ENCODE results near the gene MUC20.
A peak's percentile ranks its signal among the peaks of the same experiment; 100 is the strongest.
"Not testable (repeated sequence)": the region's sequence is repeated elsewhere in the genome, so short reads cannot be mapped to it uniquely, and the experiment has no call there.

Gene MUC20, protein sequence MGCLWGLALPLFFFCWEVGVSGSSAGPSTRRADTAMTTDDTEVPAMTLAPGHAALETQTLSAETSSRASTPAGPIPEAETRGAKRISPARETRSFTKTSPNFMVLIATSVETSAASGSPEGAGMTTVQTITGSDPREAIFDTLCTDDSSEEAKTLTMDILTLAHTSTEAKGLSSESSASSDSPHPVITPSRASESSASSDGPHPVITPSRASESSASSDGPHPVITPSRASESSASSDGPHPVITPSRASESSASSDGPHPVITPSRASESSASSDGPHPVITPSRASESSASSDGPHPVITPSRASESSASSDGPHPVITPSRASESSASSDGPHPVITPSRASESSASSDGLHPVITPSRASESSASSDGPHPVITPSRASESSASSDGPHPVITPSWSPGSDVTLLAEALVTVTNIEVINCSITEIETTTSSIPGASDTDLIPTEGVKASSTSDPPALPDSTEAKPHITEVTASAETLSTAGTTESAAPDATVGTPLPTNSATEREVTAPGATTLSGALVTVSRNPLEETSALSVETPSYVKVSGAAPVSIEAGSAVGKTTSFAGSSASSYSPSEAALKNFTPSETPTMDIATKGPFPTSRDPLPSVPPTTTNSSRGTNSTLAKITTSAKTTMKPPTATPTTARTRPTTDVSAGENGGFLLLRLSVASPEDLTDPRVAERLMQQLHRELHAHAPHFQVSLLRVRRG

DNA sequence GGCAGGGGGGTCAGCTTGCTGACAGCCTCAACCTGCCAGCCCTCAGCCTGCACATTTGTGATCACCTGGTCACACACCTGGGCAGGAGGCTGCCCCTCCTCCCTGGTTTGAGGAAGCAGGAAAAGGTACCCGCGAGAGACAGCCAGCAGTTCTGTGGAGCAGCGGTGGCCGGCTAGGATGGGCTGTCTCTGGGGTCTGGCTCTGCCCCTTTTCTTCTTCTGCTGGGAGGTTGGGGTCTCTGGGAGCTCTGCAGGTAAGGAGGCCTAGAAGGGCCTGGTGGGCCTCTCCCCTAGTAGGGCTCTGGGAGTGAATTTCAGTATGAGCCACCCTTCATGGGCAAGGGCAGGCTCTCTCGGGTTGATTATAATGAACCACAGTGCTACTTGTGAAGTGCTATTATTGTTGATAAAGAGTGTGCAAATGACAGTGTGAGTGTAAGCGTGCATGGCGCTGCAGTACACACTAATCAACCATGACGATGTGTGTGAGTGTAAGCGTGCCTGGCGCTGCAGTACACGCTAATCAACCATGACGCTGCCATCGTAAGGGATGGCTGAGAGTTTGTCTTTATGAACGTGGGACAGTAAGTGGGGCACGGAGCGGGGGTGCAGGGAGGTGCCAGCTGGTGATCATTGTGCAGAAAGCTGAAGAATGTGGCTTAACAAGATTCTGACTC lies at the start of gene MUC20:
Gene MUC20, plus strand, starts transcription at position 148 of the 676 bp plus-strand sequence. Its CDS starts 30 bp downstream, at position 178.
- not testable (repeated sequence) for FAIRE-seq; DNase-seq (ENCODE audit: low spot score)

DNA sequence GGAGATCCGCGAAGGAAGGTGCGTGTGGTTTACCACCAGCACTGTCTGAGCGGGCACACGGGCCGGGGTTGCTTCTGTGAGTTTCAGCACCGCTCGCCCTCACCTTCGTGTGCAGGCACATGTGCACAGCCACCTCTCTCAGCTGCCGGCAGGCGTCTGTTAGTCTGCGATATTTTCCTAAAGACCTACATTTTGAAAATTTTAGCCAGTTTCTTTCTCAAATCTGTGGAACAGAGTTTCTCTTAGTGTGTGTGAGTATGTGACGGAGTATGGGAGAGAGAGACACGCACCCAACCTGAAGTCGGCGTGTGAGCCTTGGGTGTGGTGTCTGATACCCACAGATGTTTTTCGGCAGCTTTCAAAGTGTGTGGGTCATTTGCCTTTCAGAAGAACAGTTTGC lies 49.5 kb upstream of the MUC20 start:
- not testable (repeated sequence) for DNase-seq (ENCODE audit: low spot score); FAIRE-seq

DNA sequence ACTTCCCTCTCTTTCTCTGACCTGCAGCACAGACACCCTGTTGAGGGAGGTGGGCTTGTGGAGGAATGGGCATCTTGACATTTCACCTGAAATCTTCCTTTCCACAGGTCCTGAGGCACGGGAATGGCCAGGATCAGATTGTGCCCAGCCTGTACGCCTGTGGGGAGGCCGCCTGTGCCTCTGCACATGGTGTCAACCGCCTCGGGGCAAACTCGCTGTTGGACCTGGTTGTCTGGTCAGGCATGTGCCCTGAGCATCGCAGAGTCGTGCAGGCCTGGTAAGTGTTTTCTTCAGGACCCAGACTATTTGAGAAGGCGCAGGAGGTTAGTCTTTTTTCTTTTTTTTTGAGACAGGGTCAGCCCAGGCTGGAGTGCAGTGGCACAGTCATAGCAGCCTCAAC lies 47.1 kb upstream of the MUC20 start:
- not testable (repeated sequence) for FAIRE-seq; DNase-seq (ENCODE audit: low spot score)

DNA sequence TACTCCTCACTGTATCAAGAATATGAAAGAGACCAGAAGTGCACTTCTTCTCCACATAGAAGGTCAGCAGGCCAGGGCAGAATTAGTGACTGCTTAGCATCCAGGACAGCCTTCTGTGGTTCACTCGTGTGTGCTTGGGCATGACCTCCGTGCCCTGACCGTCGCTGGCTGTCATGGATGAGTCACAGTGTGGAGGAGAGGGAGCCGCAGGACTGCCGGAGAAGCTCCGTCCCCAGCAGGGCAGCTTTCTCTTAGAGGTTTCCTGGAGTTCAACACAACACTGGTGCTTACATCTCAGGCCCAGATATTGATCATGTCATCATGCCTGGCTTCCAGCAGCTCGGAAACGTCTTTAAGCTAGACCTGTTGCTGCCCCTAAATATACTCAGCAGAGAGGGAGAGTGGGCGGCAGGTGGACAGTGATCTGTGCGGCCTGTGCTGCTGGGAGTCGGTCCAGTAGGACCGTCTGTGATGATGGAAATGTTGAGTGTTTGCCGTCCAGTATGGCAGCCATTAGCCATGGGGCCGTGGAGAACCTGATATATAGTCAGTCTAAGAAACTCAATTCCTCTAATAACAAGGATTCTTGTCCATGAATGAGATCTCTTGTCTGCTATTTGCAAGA lies 42.3 kb upstream of the MUC20 start:
- not testable (repeated sequence) for DNase-seq (ENCODE audit: low spot score)
- peak; percentile 4 for FAIRE-seq

DNA sequence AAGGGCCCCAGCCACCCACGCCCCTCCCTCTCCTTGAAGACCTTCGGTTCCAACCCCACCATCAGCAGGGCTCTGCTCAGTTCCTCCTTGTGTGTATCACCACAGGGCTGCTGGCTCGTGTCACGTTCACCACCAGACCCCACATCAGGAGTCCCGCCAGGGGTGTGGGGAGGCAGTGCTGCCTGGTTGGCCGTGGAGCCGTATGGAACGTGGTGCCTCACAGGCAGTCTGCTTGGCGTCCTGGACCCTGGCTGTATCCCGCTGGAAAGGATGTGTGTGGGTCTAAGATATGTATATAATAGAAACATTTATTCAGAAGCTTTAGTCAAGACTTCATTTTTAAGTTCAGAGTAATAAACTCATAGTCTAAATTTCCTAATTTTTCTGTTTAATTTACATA lies 40.1 kb upstream of the MUC20 start:
- not testable (repeated sequence) for FAIRE-seq; DNase-seq (ENCODE audit: low spot score)

DNA sequence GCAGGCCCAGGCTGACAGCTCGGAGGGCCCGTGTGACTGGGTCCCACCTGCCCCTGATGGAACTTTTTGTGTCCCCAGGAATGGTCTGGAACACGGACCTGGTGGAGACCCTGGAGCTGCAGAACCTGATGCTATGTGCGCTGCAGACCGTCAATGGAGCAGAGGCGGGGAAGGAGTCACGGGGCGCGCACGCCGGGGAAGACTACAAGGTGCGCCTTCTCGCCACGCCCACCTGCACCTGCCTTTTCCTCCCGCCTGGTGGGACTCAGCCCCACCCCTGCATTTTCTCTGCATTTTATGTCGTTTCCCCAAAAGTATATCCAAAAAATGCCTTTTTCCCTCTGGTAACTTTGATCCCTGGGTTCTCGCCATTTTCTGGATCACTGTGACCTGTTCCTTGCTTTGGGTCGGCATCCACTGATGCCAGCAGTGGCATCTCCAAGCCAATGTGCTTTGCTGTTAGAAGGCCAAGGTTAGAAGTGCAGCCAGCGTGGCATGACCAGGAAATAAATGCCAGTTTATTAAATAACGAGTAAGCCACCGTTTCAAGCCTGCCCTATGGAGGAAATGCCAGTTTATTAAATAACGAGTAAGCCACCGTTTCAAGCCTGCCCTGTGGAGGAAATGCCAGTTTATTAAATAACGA lies 39.2 kb upstream of the MUC20 start:
- FAIRE-seq; DNase-seq (ENCODE audit: low spot score): not testable (repeated sequence)

DNA sequence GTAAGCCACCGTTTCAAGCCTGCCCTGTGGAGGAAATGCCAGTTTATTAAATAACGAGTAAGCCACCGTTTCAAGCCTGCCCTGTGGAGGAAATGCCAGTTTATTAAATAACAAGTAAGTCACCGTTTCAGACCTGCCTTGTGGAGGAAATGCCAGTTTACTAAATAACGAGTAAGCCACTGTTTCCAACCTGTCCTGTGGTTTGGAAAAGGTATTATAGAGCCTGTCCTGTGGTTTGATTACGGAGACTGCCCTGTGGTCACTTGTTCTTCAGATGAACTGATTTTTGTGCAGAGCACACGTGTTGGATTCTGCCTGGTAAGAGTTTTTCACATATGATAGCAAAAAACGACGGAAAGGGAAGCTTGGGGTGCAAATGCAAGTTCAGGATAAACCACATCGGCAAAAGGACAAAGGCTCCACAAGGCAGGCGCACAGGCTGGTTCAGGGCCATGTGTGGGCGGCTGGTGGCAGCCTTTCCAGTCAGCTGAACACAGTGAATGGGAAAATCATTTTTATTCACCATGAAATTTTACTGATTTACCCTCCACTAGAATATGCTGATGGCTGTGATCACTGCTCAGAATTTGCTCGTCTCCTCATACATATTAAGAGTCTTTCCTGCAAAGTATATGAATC lies 38.6 kb upstream of the MUC20 start:
- not testable (repeated sequence) for DNase-seq (ENCODE audit: low spot score); FAIRE-seq

DNA sequence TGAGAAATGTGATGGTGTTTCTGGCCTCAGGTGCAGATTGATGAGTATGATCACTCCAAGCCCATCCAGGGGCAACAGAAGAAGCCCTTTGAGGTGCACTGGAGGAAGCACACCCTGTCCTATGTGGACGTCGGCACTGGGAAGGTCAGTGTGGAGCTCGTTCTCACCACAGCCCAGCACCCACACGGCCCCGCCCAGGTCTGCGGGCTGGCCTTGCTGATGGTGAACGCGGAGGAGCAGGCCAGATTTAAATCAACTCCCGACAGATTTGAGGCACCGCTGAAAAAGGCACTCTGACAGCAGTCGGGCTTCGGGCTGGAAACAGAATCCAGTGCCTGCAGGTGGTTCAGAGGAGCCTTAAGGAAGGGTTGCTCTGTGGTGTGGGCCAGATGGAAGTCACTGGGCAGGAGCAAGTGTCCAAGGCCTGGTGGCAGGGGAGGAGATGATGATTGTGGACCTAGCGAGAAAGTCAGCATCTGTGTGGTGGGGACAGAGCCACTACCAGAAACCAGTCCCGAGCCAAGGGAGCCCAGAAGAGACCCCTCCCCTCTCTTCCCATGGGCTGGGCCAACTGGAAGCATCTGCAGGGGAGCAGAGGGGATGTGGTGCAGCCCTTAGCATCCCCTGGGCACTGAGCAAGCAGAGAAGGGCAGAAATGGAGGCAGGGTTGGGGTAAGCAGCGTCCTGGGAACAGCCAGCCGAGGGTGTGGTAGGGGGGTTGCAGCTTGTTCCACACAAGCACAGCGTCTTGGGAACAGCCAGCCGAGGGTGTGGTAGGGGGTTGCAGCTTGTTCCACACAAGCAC lies 36.9 kb upstream of the MUC20 start:
- DNase-seq (ENCODE audit: low spot score); FAIRE-seq: not testable (repeated sequence)

DNA sequence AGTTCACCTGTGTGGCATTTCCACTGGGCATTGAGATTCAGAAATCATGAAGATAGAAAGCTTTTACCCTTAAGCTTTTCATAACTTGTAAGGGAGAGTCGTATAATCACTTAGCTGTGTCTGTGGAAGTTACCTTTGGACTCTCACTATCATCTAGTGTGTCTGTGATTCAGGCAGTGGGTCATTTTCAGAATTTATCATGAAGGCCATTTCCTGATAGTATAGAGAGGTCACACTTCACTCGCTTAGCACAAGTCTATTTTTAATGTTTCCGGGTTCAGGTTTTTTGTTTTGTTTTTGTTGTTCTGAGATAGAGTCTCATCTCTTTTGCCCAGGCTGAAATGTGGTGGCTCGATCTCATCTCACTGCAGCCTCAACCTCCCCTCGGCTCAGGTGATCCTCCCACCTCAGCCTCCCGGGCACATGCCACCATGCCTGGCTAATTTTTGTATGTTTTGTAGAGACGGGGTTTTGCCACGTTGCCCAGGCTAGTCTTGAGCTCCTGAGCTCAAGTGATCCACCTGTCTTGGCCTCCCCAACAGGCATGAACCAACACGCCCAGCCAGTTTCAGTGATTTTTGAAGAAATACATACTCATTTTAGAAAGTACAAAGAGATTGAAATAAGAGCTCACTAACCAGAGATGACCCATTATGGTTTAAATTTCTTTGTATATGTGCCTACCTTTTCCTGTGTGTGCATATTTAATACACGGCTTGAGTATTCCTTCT lies 36.1 kb upstream of the MUC20 start:
- DNase-seq (ENCODE audit: low spot score); FAIRE-seq: not testable (repeated sequence)

DNA sequence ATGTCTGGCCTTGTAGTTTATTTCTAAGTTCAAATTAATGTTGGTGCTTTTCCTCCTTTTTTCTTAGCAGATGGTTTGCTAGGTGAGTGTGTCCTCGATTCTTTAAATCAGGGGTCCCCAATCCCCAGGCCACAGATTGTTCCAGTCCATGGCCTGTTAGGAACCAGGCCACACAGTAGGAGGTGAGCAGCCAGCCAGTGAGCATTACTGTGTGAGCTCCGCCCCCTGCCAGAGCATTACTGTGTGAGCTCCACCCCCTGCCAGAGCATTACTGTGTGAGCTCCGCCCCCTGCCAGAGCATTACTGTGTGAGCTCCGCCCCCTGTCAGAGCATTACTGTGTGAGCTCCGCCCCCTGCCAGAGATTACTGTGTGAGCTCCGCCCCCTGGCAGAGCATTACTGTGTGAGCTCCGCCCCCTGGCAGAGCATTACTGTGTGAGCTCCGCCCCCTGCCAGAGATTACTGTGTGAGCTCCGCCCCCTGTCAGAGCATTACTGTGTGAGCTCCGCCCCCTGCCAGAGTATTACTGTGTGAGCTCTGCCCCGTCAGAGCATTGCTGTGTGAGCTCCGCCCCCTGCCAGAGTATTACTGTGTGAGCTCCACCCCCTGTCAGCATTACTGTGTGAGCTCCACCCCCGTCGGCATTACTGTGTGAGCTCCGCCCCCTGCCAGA lies 34.1 kb upstream of the MUC20 start:
- DNase-seq (ENCODE audit: low spot score); FAIRE-seq: not testable (repeated sequence)

DNA sequence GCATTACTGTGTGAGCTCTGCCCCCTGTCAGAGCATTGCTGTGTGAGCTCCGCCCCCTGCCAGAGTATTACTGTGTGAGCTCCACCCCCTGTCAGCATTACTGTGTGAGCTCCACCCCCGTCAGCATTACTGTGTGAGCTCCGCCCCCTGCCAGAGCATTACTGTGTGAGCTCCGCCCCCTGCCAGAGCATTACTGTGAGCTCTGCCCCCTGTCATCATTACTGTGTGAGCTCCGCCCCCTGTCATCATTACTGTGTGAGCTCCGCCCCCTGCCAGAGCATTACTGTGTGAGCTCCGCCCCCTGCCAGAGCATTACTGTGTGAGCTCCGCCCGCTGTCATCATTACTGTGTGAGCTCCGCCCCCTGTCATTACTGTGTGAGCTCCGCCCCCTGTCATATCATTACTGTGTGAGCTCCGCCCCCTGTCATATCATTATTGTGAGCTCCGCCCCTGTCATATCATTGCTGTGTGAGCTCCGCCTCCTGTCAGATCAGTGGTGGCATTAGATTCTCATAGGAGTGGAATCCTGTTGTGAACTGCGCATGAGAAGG lies 33.5 kb upstream of the MUC20 start:
- DNase-seq (ENCODE audit: low spot score); FAIRE-seq: not testable (repeated sequence)

DNA sequence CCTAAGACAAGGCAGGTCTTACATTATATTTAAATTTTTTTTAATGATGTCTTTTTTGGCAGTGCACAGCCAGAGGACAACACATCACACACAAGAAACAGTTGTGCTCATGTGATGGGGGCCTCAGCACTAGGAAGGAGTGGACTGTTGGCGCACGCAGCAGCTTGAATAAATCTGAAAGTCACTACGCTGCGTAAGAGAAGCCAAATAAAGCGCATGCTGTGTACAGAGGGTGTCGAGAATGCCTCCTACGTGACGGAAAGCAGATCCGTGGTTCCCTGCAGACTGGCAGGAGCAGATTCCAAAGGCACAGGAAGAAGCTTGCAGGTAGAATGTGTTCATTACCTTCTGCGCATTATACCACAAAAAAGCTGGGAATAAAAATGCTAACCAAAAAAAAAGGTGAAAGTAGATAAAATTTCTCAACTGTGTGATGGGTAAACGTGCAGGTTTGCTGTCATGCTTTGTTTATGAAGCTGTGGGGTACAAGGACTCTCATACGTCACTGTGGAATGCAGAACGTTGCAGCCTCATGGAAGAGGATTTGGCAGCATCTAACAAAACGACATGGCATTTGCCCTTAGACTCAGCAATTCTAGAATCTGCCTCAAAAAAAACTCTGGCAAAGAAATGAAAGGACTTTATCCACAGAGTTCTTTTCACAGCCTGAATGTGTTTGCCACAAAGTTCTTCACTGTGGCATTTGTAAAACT lies 32.2 kb upstream of the MUC20 start:
- DNase-seq (ENCODE audit: low spot score); FAIRE-seq: not testable (repeated sequence)

DNA sequence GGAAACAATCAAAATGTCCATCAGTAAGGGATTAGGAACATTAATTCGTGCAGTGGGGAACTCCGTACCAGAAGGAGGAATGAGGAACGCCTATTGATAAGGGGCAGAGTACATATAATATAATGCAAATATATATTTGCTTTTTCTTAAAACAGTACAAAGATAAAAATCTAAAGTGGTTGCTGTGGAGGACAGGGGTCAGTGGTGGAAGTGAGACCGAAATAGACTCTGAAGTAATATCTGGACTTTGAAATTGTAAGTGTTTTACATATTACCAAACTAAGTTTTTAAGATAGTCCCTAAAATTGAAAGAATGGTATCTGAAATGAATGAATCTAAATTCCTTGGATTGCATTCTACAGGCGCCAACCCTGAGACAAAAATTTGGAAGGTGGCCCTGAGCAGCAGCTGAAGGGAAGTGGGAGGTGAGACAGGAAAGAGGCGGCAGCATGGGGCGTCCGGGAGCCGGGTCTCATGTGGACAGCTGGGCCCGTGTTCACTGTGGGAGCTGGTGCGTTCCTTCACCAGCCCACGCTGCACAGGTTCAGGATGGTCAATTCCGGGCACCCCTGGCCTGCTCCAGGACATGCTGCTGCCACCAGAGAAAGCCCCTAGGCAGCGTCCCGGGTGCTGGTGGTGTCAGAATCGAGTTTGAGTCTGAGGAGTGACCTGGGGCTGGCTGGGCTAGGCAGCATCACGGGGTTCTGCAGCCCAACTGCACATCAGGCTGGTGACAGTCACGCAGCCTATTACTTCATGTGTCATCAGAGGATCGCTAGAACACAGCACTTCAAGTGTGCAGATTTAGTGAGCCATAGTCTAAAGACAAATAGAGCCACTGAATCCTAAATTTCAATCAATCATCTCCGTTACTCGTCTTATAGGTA lies 31.4 kb upstream of the MUC20 start:
- not testable (repeated sequence) for FAIRE-seq; DNase-seq (ENCODE audit: low spot score)

DNA sequence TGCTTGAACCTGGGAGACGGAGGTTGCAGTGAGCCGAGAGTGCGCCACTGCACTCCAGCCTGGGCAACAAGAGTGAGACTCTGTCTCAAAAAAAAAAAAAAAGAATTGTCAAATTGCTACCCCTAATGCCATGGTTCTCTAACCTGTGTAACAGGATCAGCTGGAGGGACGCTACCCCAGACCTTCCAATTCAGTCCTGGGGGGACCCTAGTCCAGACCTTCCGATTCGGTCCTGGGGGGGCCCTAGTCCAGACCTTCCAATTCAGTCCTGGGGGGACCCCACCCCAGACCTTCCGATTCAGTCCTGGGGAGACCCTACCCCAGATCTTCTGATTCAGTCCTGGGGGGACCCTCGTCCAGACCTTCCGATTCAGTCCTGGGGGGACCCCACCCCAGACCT lies 29.8 kb upstream of the MUC20 start:
- FAIRE-seq (no peak), DNase-seq (ENCODE audit: low spot score) (no peak)

DNA sequence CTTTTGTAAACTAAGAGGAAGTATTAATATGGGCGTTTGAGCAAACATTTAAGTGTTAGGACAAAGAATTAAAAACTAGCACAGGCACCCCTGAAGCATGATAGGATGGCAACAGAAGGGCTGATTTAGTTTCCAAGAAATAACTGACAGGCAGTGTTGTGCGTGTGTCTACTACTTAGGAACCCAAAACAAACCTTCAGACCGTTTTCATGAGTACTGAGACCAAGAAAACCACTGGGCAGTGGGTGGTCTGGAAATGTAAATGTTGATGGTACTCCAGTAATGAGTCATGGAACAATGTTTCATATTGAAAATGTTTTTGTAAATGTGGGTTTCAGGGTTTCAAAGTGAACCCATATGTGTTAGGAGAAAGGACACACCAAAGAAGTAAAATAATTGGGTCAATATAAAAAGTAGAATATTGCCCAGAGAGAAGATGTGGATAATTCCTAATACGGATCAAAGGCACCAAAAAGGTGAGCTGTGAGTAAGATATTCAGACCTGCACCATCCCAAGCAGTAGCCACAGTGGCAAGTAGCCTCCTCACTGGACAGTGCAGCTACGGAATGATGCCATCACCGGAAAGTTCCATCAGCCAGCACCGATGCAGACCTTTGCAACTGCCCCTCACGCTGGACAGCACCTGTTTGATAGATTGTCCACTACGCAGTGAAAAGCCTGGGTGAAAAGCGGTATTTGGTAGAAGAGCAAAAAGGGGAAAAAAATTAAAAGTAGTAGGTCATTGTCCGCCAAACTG lies 29.0 kb upstream of the MUC20 start:
- DNase-seq (ENCODE audit: low spot score); FAIRE-seq: not testable (repeated sequence)

DNA sequence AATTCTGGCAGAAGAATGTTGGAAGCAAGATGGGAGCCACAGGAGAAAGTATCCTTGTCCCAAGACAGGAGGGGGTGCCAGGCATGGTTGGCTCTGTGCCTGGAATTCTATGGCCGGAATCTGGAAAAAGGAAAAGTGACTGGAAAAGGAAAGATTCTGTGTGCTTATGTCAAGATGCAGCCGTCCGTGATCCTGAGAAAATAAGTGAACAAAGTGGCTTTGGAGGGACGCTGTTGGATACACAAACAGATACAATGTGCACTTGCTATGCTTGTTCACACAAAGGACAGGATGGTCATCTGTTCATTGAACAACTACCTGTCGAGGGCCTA lies 28.5 kb upstream of the MUC20 start:
- DNase-seq (ENCODE audit: low spot score) (no peak), FAIRE-seq (no peak)

Measured in RCC 7860 (cell line).